ENCODE results near the gene IKZF4. TPM values are rescaled to one million over a fixed set of nuclear protein-coding genes. Genes with fewer than 3 reads are reported as not detected.

Gene IKZF4
- total and polyA plus RNA-seq, 2 of the 8 experiments (the other 6 are each of a cell fraction or from before 2014, with no cell fraction given): 8.0 to 13.3 TPM

GRCh38 chr12:56010111-56010570 is 10.7 kb upstream of the IKZF4 start:
- CTCF ChIA-PET (ENCODE audit: partially characterized antibody): interaction anchor here (1.0 to 4.0 kb wide), 5 partner anchors 8 to 272 kb away, joined by 3 to 20 read pairs (median 6); no protein-coding TSS in a partner anchor
- FAIRE-seq: no peak
- no peak overlapping the region for H3K4me3 ChIP-seq (ENCODE audit: extremely low read depth in 1 of 4, insufficient read depth in 2 of 4, low read depth in 3 of 4, low read length in 4 of 4)
- no peak for TF ChIP-seq PHF8 (conservative IDR thresholded peaks at IDR 0.05; ENCODE audit: low read depth, low read length)
- TF ChIP-seq TCF12 (IDR thresholded peaks at IDR 0.05; ENCODE audit: low read depth, low read length): no peak
- TF ChIP-seq TEAD4 (IDR thresholded peaks at IDR 0.05; ENCODE audit: low read depth, low read length): no peak
- no peak for TF ChIP-seq SUZ12 (IDR thresholded peaks at IDR 0.05; ENCODE audit: low read length)
- TF ChIP-seq JUN (IDR thresholded peaks at IDR 0.05; ENCODE audit: low read depth, low read length): no peak
- TF ChIP-seq CHD1 (IDR thresholded peaks at IDR 0.05; ENCODE audit: low read depth, low read length): no peak
- no peak for TF ChIP-seq POLR2AphosphoS5 (IDR thresholded peaks at IDR 0.05; ENCODE audit: low read depth, low read length)
- TF ChIP-seq ATF3 (IDR thresholded peaks at IDR 0.05; ENCODE audit: insufficient read depth, low read depth, low read length): no peak
- TF ChIP-seq SP2 (IDR thresholded peaks at IDR 0.05; ENCODE audit: low read length): no peak
- TF ChIP-seq TAF7 (optimal IDR thresholded peaks at IDR 0.05; ENCODE audit: borderline replicate concordance, low read depth, low read length): no peak
- no peak for TF ChIP-seq CBX5 (IDR thresholded peaks at IDR 0.05; ENCODE audit: low read depth, low read length)
- TF ChIP-seq KDM5A (IDR thresholded peaks at IDR 0.05; ENCODE audit: low read length): no peak
- no peak for TF ChIP-seq CREB1 (IDR thresholded peaks at IDR 0.05)
- TF ChIP-seq ASH2L (IDR thresholded peaks at IDR 0.05; ENCODE audit: low read length): no peak
- TF ChIP-seq POU5F1 (IDR thresholded peaks at IDR 0.05; ENCODE audit: low read depth, low read length): no peak

More at GRCh38 chr12:56010111-56010570, 10.7 kb upstream of the IKZF4 start:
- Histone ChIP-seq H4K8ac (ENCODE audit: extremely low read depth, insufficient read depth, low read length) (no peak overlapping the region), H3K23me2 (ENCODE audit: low read depth, low read length) (peaks cover 9% of the 10 kb centered on the region), H2BK5ac (ENCODE audit: low read depth, low read length) (no peak overlapping the region), H4K91ac (replicated peaks; ENCODE audit: insufficient read length, low read length) (no peak overlapping the region), H2BK20ac (ENCODE audit: low read length) (no peak overlapping the region), H3K4me2 (ENCODE audit: insufficient read depth in 1 of 2, low read depth in 2 of 2, low read length in 2 of 2) (no peak overlapping the region), H3K79me1 (ENCODE audit: low read depth, low read length) (0 out of 2 replicates have a peak, but pooled peaks cover 2% of the 10 kb centered on the region), H2BK15ac (ENCODE audit: low read length) (no peak overlapping the region), H3K4ac (replicated peaks; ENCODE audit: insufficient read length, low read depth, low read length) (no peak overlapping the region), H4K20me1 (replicated peaks in 1 of 2; ENCODE audit: control insufficient read depth in 1 of 2, insufficient read depth in 2 of 2, low read length in 2 of 2) (no peaks in the 10 kb centered on the region), H3K4me1 (replicated peaks in 1 of 4; ENCODE audit: control insufficient read depth in 3 of 4, insufficient read depth in 4 of 4, low read length in 3 of 4) (peaks cover 0 to 4% (median 2%) of the 10 kb centered on the region in 4 experiments; a peak in 3 of 7 replicates), H3K36me3 (ENCODE audit: control insufficient read depth in 2 of 4, insufficient read depth in 4 of 4, low read length in 3 of 4) (no peaks in the 10 kb centered on the region), H2BK120ac (replicated peaks; ENCODE audit: low read depth, low read length) (no peak overlapping the region), H2BK12ac (ENCODE audit: low read depth, low read length) (no peak overlapping the region), H4K5ac (ENCODE audit: insufficient read length, low read depth, low read length) (no peak overlapping the region), H3K9me3 (ENCODE audit: insufficient read depth in 2 of 2, low read depth in 1 of 2, low read length in 1 of 2) (no peaks in the 10 kb centered on the region), H3K18ac (ENCODE audit: extremely low read depth, low read length) (no peak overlapping the region), H3K9ac (replicated peaks in 1 of 4; ENCODE audit: extremely low read depth in 1 of 4, low read depth in 3 of 4, low read length in 3 of 4) (no peak overlapping the region), H3K56ac (replicated peaks; ENCODE audit: insufficient read length, low read depth, low read length) (no peak overlapping the region), H2AFZ (ENCODE audit: low read length) (no peak overlapping the region), H3K79me2 (ENCODE audit: control insufficient read depth in 1 of 2, insufficient read depth in 2 of 2, low read length in 2 of 2) (no peaks in the 10 kb centered on the region), H2AK5ac (ENCODE audit: low read depth, low read length) (no peak overlapping the region), H3K14ac (ENCODE audit: insufficient read length) (no peak overlapping the region), H3K23ac (ENCODE audit: insufficient read length) (no peak overlapping the region), H3K27me3 (replicated peaks in 1 of 4; ENCODE audit: control insufficient read depth in 3 of 4, extremely low read depth in 1 of 4, insufficient read depth in 3 of 4, low read length in 3 of 4) (no peaks in the 10 kb centered on the region), H3K27ac (ENCODE audit: low read depth, low read length) (no peak overlapping the region)
- no peak for DNase-seq (ENCODE audit: low read depth in 1 of 2, low spot score in 2 of 2)
- 92% methylated on average over 2 of the region's 2 CpGs; no CpG with 5 or more reads in 1 of the 2 experiments for WGBS, 2 experiments (ENCODE audit: extremely low coverage in 1 of 2, insufficient coverage in 1 of 2, insufficient read length in 1 of 2, insufficient replicate concordance in 2 of 2, low coverage in 1 of 2, low lambda C conversion rate in 2 of 2, missing lambda C conversion rate in 1 of 2)
- POLR2A ChIA-PET (ENCODE audit: partially characterized antibody): interaction anchor here (0.8 to 6.9 kb wide), 8 partner anchors 11 to 178 kb away, joined by 3 to 82 read pairs (median 4); partner anchors contain the start of genes IKZF4, RAB5B and SUOX

Data from H1 (cell line).